ENCODE measurements around the gene MGARP. TPM values are rescaled to one million over a fixed set of nuclear protein-coding genes. Genes with fewer than 3 reads are reported as not detected.

MGARP gene
- polyA plus RNA-seq, 1 of the 3 experiments (the other 2 are of a cell fraction), result 22.9 TPM

- no peak overlapping the region for H3K4me2 ChIP-seq
- no peak overlapping the region for H3K4me3 ChIP-seq (ENCODE audit: low read depth in 2 of 2, low read length in 1 of 2)
- H4K20me1 ChIP-seq (ENCODE audit: insufficient read depth), result no peaks in the 10 kb centered on the region
- ChIA-PET POLR2A (no interaction called here), CTCF (interaction anchor here (0.7 to 1.8 kb wide), 3 partner anchors 61 to 114 kb away, joined by 3 to 5 read pairs (median 4); no protein-coding TSS in a partner anchor)
- no peaks in the 10 kb centered on the region for H3K79me2 ChIP-seq (ENCODE audit: insufficient read depth)
- H3K4me1 ChIP-seq (ENCODE audit: control insufficient read depth in 1 of 2, insufficient read depth in 2 of 2, low read depth in 1 of 2, low read length in 1 of 2), result no peaks in the 10 kb centered on the region; a peak in 1 of 4 replicates
- DNase-seq, result no peak
- H3K9me2 ChIP-seq, result no peaks in the 10 kb centered on the region
- TF ChIP-seq SMC3 (IDR thresholded peaks at IDR 0.05; ENCODE audit: low read depth, low read length) (no peak), RAD21 (IDR thresholded peaks at IDR 0.05; ENCODE audit: low read length) (no peak), EP300 (IDR thresholded peaks at IDR 0.05; ENCODE audit: borderline replicate concordance in 1 of 2, low read depth in 1 of 2, low read length in 1 of 2) (no peak), JUND (IDR thresholded peaks at IDR 0.05) (no peak), EZH2phosphoT487 (IDR thresholded peaks at IDR 0.05; ENCODE audit: borderline replicate concordance, low read depth) (no peak), RXRA (IDR thresholded peaks at IDR 0.05; ENCODE audit: borderline replicate concordance, low read depth) (no peak), POLR2AphosphoS5 (IDR thresholded peaks at IDR 0.05; ENCODE audit: low read depth, low read length) (no peak), MAX (IDR thresholded peaks at IDR 0.05; ENCODE audit: low read depth) (no peak), FOSL2 (IDR thresholded peaks at IDR 0.05; ENCODE audit: borderline replicate concordance, low read depth) (no peak), FOXJ3 (CRISPR knock-in tag; IDR thresholded peaks at IDR 0.05) (no peak), MXI1 (IDR thresholded peaks at IDR 0.05; ENCODE audit: low read depth, low read length) (no peak), FOXM1 (IDR thresholded peaks at IDR 0.05; ENCODE audit: low read depth) (no peak), ELF1 (IDR thresholded peaks at IDR 0.05) (no peak), GATA2 (CRISPR knock-in tag; IDR thresholded peaks at IDR 0.05) (no peak), USF2 (IDR thresholded peaks at IDR 0.05; ENCODE audit: borderline replicate concordance, low read depth, low read length) (no peak)
- TF ChIP-seq, protein P1, sequence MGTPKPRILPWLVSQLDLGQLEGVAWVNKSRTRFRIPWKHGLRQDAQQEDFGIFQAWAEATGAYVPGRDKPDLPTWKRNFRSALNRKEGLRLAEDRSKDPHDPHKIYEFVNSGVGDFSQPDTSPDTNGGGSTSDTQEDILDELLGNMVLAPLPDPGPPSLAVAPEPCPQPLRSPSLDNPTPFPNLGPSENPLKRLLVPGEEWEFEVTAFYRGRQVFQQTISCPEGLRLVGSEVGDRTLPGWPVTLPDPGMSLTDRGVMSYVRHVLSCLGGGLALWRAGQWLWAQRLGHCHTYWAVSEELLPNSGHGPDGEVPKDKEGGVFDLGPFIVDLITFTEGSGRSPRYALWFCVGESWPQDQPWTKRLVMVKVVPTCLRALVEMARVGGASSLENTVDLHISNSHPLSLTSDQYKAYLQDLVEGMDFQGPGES (IDR thresholded peaks at IDR 0.05; ENCODE audit: low read depth, low read length), result no peak
- TF ChIP-seq, protein P2, sequence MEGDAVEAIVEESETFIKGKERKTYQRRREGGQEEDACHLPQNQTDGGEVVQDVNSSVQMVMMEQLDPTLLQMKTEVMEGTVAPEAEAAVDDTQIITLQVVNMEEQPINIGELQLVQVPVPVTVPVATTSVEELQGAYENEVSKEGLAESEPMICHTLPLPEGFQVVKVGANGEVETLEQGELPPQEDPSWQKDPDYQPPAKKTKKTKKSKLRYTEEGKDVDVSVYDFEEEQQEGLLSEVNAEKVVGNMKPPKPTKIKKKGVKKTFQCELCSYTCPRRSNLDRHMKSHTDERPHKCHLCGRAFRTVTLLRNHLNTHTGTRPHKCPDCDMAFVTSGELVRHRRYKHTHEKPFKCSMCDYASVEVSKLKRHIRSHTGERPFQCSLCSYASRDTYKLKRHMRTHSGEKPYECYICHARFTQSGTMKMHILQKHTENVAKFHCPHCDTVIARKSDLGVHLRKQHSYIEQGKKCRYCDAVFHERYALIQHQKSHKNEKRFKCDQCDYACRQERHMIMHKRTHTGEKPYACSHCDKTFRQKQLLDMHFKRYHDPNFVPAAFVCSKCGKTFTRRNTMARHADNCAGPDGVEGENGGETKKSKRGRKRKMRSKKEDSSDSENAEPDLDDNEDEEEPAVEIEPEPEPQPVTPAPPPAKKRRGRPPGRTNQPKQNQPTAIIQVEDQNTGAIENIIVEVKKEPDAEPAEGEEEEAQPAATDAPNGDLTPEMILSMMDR (IDR thresholded peaks at IDR 0.05), result no peak
- no peak overlapping the region for H3K27ac ChIP-seq (ENCODE audit: low read depth in 2 of 2, low read length in 1 of 2)
- H3F3A ChIP-seq (replicated peaks; ENCODE audit: insufficient read depth), result no peaks in the 10 kb centered on the region
- no peak overlapping the region for H3K9ac ChIP-seq
- no peaks in the 10 kb centered on the region for H3K36me3 ChIP-seq (replicated peaks in 1 of 2; ENCODE audit: control insufficient read depth in 1 of 2, insufficient read depth in 2 of 2, low read length in 1 of 2)
- 87% methylated on average over 3 of the region's 3 CpGs for WGBS (ENCODE audit: low lambda C conversion rate)
- no peak overlapping the region for H2AFZ ChIP-seq (ENCODE audit: low read depth)
- H3K9me3 ChIP-seq, result no peaks in the 10 kb centered on the region; the same call in 1 of the 2 replicates
- H3K27me3 ChIP-seq (ENCODE audit: insufficient read depth), result no peaks in the 10 kb centered on the region
Measured at GRCh38 chr4:139234253-139234652, 45.8 kb downstream of the MGARP start.
